B cell (primary cell): ENCODE measurements around the gene MATR3. TPM values are rescaled to one million over a fixed set of nuclear protein-coding genes. Genes with fewer than 3 reads are reported as not detected.

Experiments
- ATAC-seq: fragments of 200-7000 bp; cut with Tn5 transposase; one replicate; pipeline ENCODE4 v1.10.0; 2021; ENCODE audit warnings: low read depth, mild to moderate bottlenecking, moderate number of reproducible peaks, moderate library complexity
- CTCF ChIA-PET: fragments of 350-600 bp; sonication (Branson Sonifier 250); formaldehyde crosslinking; loops from one replicate; lab custom pipeline; 2021; ENCODE audit warnings: antibody characterized with exemption, inconsistent platforms; lab: Charles Lee
- POLR2A ChIA-PET: fragments of 350-600 bp; sonication (Branson Sonifier 250); formaldehyde crosslinking; loops from one replicate; lab custom pipeline; 2021; ENCODE audit warnings: antibody characterized with exemption; lab: Charles Lee
- DNase-seq: peaks from one replicate; pipeline ENCODE4 v3.0.0; 2013
- H2AFZ ChIP-seq: 2 replicates; pipeline ENCODE4 v1.6.1; 2012; ENCODE audit warnings: mild to moderate bottlenecking, low read depth, low read length; ENCODE audit not compliant: insufficient read depth, poor library complexity, severe bottlenecking
- H3K27ac ChIP-seq, 2 donors: 1 replicate in 1 of 2; 2 replicates in 1 of 2; pipeline ENCODE4 v1.5.1; 2012 to 2013; ENCODE audit warnings: low read length in 2 of 2, mild to moderate bottlenecking in 2 of 2, moderate library complexity in 1 of 2
- H3K27me3 ChIP-seq, 4 experiments: fragments of 200-600 bp in 1 of 4; sonication (generic) in 1 of 4; replicated peaks in 1 of 4; 1 replicate in 2 of 4; 2 replicates in 2 of 4; pipeline versions ENCODE4 v1.6.1 to v1.7.0; 2013 to 2016; ENCODE audit warnings: low read length in 3 of 4, mild to moderate bottlenecking in 2 of 4, mixed read lengths in 1 of 4, moderate library complexity in 1 of 4; ENCODE audit not compliant: insufficient read depth in 4 of 4, control insufficient read depth in 3 of 4; ENCODE audit errors: control extremely low read depth in 1 of 4
- H3K36me3 ChIP-seq, 2 experiments: replicated peaks in 1 of 2; 1 replicate in 1 of 2; 2 replicates in 1 of 2; pipeline versions ENCODE4 v1.6.1 to v1.7.1; 2013; ENCODE audit warnings: low read length in 1 of 2; ENCODE audit not compliant: insufficient read depth in 2 of 2, control insufficient read depth in 1 of 2; ENCODE audit errors: control extremely low read depth in 1 of 2, extremely low read depth in 1 of 2
- H3K4me1 ChIP-seq, 2 donors: fragments of 200-600 bp in 1 of 2; sonication (generic) in 1 of 2; 1 replicate in 1 of 2; 2 replicates in 1 of 2; pipeline versions ENCODE4 v1.5.1 to v1.6.1; 2013 to 2017; ENCODE audit warnings: low read length in 2 of 2; ENCODE audit not compliant: control insufficient read depth in 2 of 2, insufficient read depth in 2 of 2
- H3K4me2 ChIP-seq: replicated peaks from 2 replicates; pipeline ENCODE3; 2012; ENCODE audit warnings: mild to moderate bottlenecking, low read depth, low read length; ENCODE audit not compliant: poor library complexity, severe bottlenecking
- H3K4me3 ChIP-seq, 5 experiments: fragments of 200-600 bp in 1 of 5; sonication (generic) in 1 of 5; 1 replicate in 3 of 5; 2 replicates in 2 of 5; pipeline versions ENCODE4 v1.5.1 to v1.7.0; 2011 to 2016; ENCODE audit warnings: low read length in 4 of 5, mild to moderate bottlenecking in 4 of 5, low read depth in 2 of 5, control low read depth in 1 of 5, moderate library complexity in 1 of 5; ENCODE audit not compliant: insufficient read depth in 1 of 5; ENCODE audit errors: control extremely low read depth in 1 of 5, extremely low read depth in 1 of 5
- H3K79me2 ChIP-seq: fragments of 200-600 bp; sonication (generic); one replicate; pipeline ENCODE4 v1.6.0; 2016; ENCODE audit warnings: low read length; ENCODE audit not compliant: control insufficient read depth, insufficient read depth
- H3K9ac ChIP-seq: fragments of 200-600 bp; sonication (generic); 2 replicates; pipeline ENCODE4 v1.6.1; 2017; ENCODE audit warnings: mild to moderate bottlenecking, low read length, moderate library complexity
- H3K9me3 ChIP-seq, 3 donors: one replicate each; pipeline versions ENCODE4 v1.6.1 to v1.7.1; 2013; ENCODE audit warnings: low read length in 2 of 3; ENCODE audit not compliant: control insufficient read depth in 2 of 3, insufficient read depth in 1 of 3; ENCODE audit errors: control extremely low read depth in 1 of 3
- H4K20me1 ChIP-seq: 2 replicates; pipeline ENCODE4 v1.6.0; 2012; ENCODE audit warnings: mild to moderate bottlenecking, low read length; ENCODE audit not compliant: insufficient read depth, control insufficient read depth, poor library complexity, severe bottlenecking
- H3K27ac Mint-ChIP-seq: one replicate; pipeline ENCODE4 v1.8.0; 2021; ENCODE audit warnings: mixed read lengths
- H3K27me3 Mint-ChIP-seq: one replicate; pipeline ENCODE4 v1.8.0; 2021; ENCODE audit warnings: mixed read lengths
- H3K4me1 Mint-ChIP-seq: one replicate; pipeline ENCODE4 v1.8.0; 2021; ENCODE audit warnings: mixed read lengths
- H3K4me3 Mint-ChIP-seq: one replicate; pipeline ENCODE4 v1.8.0; 2021; ENCODE audit warnings: mixed read lengths
- H3K9me3 Mint-ChIP-seq: one replicate; pipeline ENCODE4 v1.8.0; 2022; ENCODE audit warnings: mixed read lengths; ENCODE audit not compliant: insufficient read depth
- EZH2 ChIP-seq: IDR thresholded peaks from 2 replicates; pipeline ENCODE4 v1.6.1; 2012; ENCODE audit warnings: borderline replicate concordance, low read depth, mild to moderate bottlenecking, moderate library complexity, low read length; ENCODE audit not compliant: insufficient read depth, poor library complexity, severe bottlenecking
- WGBS: methylation state at CpG from one replicate; pipeline ENCODE4 v1.1.5; 2013; ENCODE audit warnings: missing lambda C conversion rate; ENCODE audit not compliant: insufficient coverage; 5-methylcytosine and 5-hydroxymethylcytosine counted together
- intact Hi-C: fragments of 100-400 bp; cut with micrococcal nuclease; formaldehyde crosslinking; loops from one replicate; pipeline ENCODE4 v1.10.0; 2022
- polyA plus RNA-seq: library from polyadenylated mRNA; depleted of rRNA; stranded (reverse); fragments of >200 nt; gene quantifications from 2 replicates; pipeline ENCODE4 v1.2.3, GENCODE V29; 2012
- total RNA-seq, 2 donors: library from RNA; stranded (reverse); fragments of 120-200 nt in 1 of 2; gene quantifications; 1 replicate in 1 of 2; 2 replicates in 1 of 2; pipeline versions ENCODE4 v1.2.3 to v1.2.4, GENCODE V29; 2013 to 2022
- TF ChIP-seq, protein P1 (sequence below): fragments of 200-600 bp; IDR thresholded peaks from one replicate; pipeline ENCODE4 v1.8.0; 2022; ENCODE audit warnings: antibody characterized with exemption, mild to moderate bottlenecking

Gene MATR3
- total and polyA plus RNA-seq, 2 donors (not counting 1 experiment from before 2014, with no cell fraction given) = 76.7 to 243 TPM

DNA sequence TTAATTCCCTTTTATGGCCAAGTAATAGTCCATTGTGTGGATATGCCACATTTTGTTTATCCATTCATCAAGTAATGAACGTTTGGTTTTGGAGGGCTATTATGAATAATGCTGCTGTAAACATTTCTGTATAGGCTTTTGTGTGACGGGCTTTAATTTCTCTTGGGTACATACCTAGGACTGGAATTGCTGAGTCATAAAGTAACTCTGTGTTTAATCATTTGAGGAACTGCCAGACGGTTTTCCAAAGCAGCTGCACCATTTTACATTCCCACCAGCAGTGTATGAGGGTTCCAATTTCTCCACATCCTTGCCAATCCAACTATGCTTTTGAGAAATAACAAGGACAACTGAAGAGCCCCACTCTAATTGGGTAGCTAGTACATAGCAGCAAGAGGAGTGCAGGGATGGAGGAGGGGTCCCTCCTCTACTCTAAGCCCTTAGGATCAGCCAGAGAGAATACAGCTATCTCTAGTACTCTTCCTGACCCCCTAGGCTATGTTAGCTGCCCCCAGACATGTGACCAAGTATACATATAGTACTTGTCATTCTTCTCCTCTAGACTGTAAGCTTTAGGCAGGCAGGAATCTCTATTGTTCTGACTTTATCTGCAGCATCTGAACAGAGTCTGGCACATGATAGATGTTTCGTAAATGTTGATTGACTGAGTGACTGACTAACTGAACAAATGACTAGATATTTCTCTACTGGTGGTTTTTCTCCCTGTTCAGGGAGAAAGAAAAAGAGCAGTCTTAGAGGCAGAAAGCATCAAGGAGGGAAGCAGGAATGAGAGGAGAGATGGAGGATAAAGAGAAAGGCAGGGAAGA is 22.1 kb upstream of the MATR3 start:
- Mint-ChIP-seq H3K4me3 (no peak overlapping the region), H3K27ac (no peak overlapping the region), H3K4me1 (peaks cover 46% of the 10 kb centered on the region), H3K27me3 (no peaks in the 10 kb centered on the region), H3K9me3 (no peaks in the 10 kb centered on the region)
- no peaks in the 10 kb centered on the region for H4K20me1 ChIP-seq
- CTCF ChIA-PET = interaction anchor here (1.2 to 1.7 kb wide), 3 partner anchors 20 to 71 kb away, joined by 4 to 6 read pairs (median 5); partner anchors contain the start of genes MATR3 and PAIP2
- H2AFZ ChIP-seq = no peak overlapping the region
- no peaks in the 10 kb centered on the region for H3K27me3 ChIP-seq
- POLR2A ChIA-PET = no interaction called here
- H3K9ac ChIP-seq = no peak overlapping the region
- H3K4me1 ChIP-seq = peaks cover 37 to 45% of the 10 kb centered on the region in 2 donors
- H3K27ac ChIP-seq = no peak overlapping the region
- H3K36me3 ChIP-seq = peaks cover 0 to 3% of the 10 kb centered on the region in 2 experiments
- no peak for ATAC-seq
- TF ChIP-seq EZH2 = no peak
- TF ChIP-seq, protein P1, sequence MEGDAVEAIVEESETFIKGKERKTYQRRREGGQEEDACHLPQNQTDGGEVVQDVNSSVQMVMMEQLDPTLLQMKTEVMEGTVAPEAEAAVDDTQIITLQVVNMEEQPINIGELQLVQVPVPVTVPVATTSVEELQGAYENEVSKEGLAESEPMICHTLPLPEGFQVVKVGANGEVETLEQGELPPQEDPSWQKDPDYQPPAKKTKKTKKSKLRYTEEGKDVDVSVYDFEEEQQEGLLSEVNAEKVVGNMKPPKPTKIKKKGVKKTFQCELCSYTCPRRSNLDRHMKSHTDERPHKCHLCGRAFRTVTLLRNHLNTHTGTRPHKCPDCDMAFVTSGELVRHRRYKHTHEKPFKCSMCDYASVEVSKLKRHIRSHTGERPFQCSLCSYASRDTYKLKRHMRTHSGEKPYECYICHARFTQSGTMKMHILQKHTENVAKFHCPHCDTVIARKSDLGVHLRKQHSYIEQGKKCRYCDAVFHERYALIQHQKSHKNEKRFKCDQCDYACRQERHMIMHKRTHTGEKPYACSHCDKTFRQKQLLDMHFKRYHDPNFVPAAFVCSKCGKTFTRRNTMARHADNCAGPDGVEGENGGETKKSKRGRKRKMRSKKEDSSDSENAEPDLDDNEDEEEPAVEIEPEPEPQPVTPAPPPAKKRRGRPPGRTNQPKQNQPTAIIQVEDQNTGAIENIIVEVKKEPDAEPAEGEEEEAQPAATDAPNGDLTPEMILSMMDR = no peak
- no peak for DNase-seq
- H3K9me3 ChIP-seq = no peaks in the 10 kb centered on the region
- no CpG with 5 or more reads among the region's 4 CpGs for WGBS
- intact Hi-C loops = loop anchor here (5.0 to 10.0 kb wide), 4 partner anchors 121 to 1519 kb away; partner anchors contain the start of genes HNRNPA0, KDM3B and UBE2D2
- H3K4me3 ChIP-seq = no peak overlapping the region
- H3K79me2 ChIP-seq = peaks cover 28% of the 10 kb centered on the region
- no peak overlapping the region for H3K4me2 ChIP-seq
